ENCODE data around the gene XRCC4. TPM values are rescaled to one million over a fixed set of nuclear protein-coding genes. Genes with fewer than 3 reads are reported as not detected.

The XRCC4 gene
- total RNA-seq, 5 donors from 2014 or later (not counting 1 experiment from before 2014, with no cell fraction given): 3.5 to 5.1 (median 4.2) TPM

- Mint-ChIP-seq H3K27ac (no peak overlapping the region), H3K27me3 (no peaks in the 10 kb centered on the region), H3K4me3 (no peak overlapping the region), H3K4me1 (no peaks in the 10 kb centered on the region), H3K9me3 (no peaks in the 10 kb centered on the region), H3K36me3 (peaks cover 6% of the 10 kb centered on the region)
- Histone ChIP-seq H3K36me3 (ENCODE audit: control insufficient read depth in 2 of 2, extremely low read depth in 1 of 2, insufficient read depth in 1 of 2, low read length in 1 of 2) (no peaks in the 10 kb centered on the region), H3K9me3 (no peaks in the 10 kb centered on the region), H3K4me1 (ENCODE audit: control insufficient read depth in 1 of 2, extremely low read depth in 1 of 2, insufficient read depth in 2 of 2, low read length in 2 of 2) (no peaks in the 10 kb centered on the region), H3K27ac (ENCODE audit: low read length) (no peak overlapping the region), H3K27me3 (replicated peaks in 1 of 2; ENCODE audit: control insufficient read depth in 2 of 2, extremely low read depth in 1 of 2, insufficient read depth in 2 of 2, low read length in 1 of 2) (no peaks in the 10 kb centered on the region), H3K4me3 (ENCODE audit: control insufficient read depth in 1 of 2, extremely low read depth in 1 of 2, low read length in 1 of 2) (no peak overlapping the region)
- CTCF ChIA-PET: interaction anchor here (0.6 to 0.7 kb wide), 2 partner anchors 10 to 211 kb away, joined by 3 read pairs; no protein-coding TSS in a partner anchor
- WGBS (ENCODE audit: insufficient coverage): 40% methylated on average over 1 of the region's 2 CpGs
- ATAC-seq (replicated peaks in 1 of 4) (no peak), DNase-seq (no peak)
- POLR2A ChIA-PET: no interaction called here
Observed at GRCh38 chr5:83156001-83156400, 78.7 kb downstream of the XRCC4 start.

DNA sequence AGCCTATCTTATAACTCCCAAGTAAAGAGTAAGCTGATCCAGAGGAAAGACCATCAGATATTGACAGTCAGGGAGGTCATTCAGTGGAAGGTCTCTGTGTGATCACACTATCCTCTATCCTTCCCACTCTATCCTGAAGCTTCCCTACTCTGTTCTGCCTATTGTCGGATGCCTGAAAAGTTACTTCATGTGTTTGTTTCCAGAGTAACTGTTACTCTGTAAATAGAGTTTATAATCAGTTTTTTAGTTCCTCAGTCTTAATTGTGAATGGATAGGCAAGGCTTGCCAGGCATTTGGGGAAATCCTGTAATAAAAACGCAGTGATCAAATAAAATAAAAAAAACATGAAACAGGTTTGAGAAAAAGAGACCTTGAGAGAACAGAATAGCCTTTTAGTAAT lies 79.8 kb downstream of the XRCC4 start:
- Mint-ChIP-seq H3K4me3 (no peak overlapping the region), H3K27me3 (no peaks in the 10 kb centered on the region), H3K9me3 (no peaks in the 10 kb centered on the region), H3K36me3 (peaks cover 9% of the 10 kb centered on the region), H3K4me1 (no peaks in the 10 kb centered on the region), H3K27ac (no peak overlapping the region)
- no peaks in the 10 kb centered on the region for H3K36me3 ChIP-seq (ENCODE audit: control insufficient read depth in 2 of 2, extremely low read depth in 1 of 2, insufficient read depth in 1 of 2, low read length in 1 of 2)
- H3K9me3 ChIP-seq: no peaks in the 10 kb centered on the region
- ATAC-seq (replicated peaks in 1 of 4) (no peak), DNase-seq (no peak)
- WGBS (ENCODE audit: insufficient coverage): no CpG with 5 or more reads among the region's 2 CpGs
- no peaks in the 10 kb centered on the region for H3K27me3 ChIP-seq (replicated peaks in 1 of 2; ENCODE audit: control insufficient read depth in 2 of 2, extremely low read depth in 1 of 2, insufficient read depth in 2 of 2, low read length in 1 of 2)
- H3K27ac ChIP-seq (ENCODE audit: low read length): no peak overlapping the region
- no peaks in the 10 kb centered on the region for H3K4me1 ChIP-seq (ENCODE audit: control insufficient read depth in 1 of 2, extremely low read depth in 1 of 2, insufficient read depth in 2 of 2, low read length in 2 of 2)
- ChIA-PET POLR2A (no interaction called here), CTCF (no interaction called here)
- H3K4me3 ChIP-seq (ENCODE audit: control insufficient read depth in 1 of 2, extremely low read depth in 1 of 2, low read length in 1 of 2): no peak overlapping the region

DNA sequence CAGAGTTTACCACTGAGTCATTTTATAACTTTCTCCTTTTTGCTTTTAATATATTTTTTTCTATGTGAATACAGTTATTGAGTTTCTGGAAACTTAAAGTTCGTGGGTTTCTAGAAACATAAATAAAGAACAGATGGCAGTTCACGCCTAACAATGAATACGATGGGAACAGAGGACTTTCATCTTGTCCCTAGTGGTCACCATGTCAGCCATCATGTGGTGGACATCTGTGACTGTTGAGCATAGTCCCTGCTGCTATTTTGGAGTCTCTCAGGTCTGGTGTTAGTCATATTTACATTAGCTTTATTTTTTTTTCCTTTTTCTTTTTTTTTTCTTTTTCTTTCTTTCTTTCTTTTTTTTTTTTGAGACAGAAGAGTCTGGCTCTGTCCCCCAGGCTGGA lies 85.3 kb downstream of the XRCC4 start:
- no peaks in the 10 kb centered on the region for H3K27me3 Mint-ChIP-seq
- ChIA-PET POLR2A (no interaction called here), CTCF (interaction anchor here in 1 of 2 donors (0.6 to 0.7 kb wide), 2 partner anchors 568 to 1464 kb away, joined by 4 to 7 read pairs; no protein-coding TSS in a partner anchor)
- WGBS (ENCODE audit: insufficient coverage): no CpG with 5 or more reads among the region's 3 CpGs
- H3K27me3 ChIP-seq (replicated peaks in 1 of 2; ENCODE audit: control insufficient read depth in 2 of 2, extremely low read depth in 1 of 2, insufficient read depth in 2 of 2, low read length in 1 of 2): no peaks in the 10 kb centered on the region
- ATAC-seq (replicated peaks in 1 of 4): no peak
- H3K27ac Mint-ChIP-seq: no peak overlapping the region
- no peak for DNase-seq
- no peaks in the 10 kb centered on the region for H3K4me1 ChIP-seq (ENCODE audit: control insufficient read depth in 1 of 2, extremely low read depth in 1 of 2, insufficient read depth in 2 of 2, low read length in 2 of 2)
- no peak overlapping the region for H3K27ac ChIP-seq (ENCODE audit: low read length)
- H3K4me3 ChIP-seq (ENCODE audit: control insufficient read depth in 1 of 2, extremely low read depth in 1 of 2, low read length in 1 of 2): no peak overlapping the region
- H3K4me3 Mint-ChIP-seq: no peak overlapping the region
- H3K4me1 Mint-ChIP-seq: no peaks in the 10 kb centered on the region
- H3K9me3 ChIP-seq: no peaks in the 10 kb centered on the region
- H3K36me3 Mint-ChIP-seq: peaks cover 10% of the 10 kb centered on the region
- no peaks in the 10 kb centered on the region for H3K36me3 ChIP-seq (ENCODE audit: control insufficient read depth in 2 of 2, extremely low read depth in 1 of 2, insufficient read depth in 1 of 2, low read length in 1 of 2)
- H3K9me3 Mint-ChIP-seq: no peaks in the 10 kb centered on the region

GRCh38 chr5:83167538-83167937 lies 90.2 kb downstream of the XRCC4 start:
- H3K4me3 ChIP-seq (ENCODE audit: control insufficient read depth in 1 of 2, extremely low read depth in 1 of 2, low read length in 1 of 2): no peak overlapping the region
- Mint-ChIP-seq H3K9me3 (no peaks in the 10 kb centered on the region), H3K27ac (no peak overlapping the region), H3K4me3 (no peak overlapping the region), H3K4me1 (no peaks in the 10 kb centered on the region), H3K36me3 (peaks cover 13% of the 10 kb centered on the region), H3K27me3 (no peaks in the 10 kb centered on the region)
- ChIA-PET CTCF (no interaction called here), POLR2A (no interaction called here)
- H3K4me1 ChIP-seq (ENCODE audit: control insufficient read depth in 1 of 2, extremely low read depth in 1 of 2, insufficient read depth in 2 of 2, low read length in 2 of 2): no peaks in the 10 kb centered on the region
- H3K27me3 ChIP-seq (replicated peaks in 1 of 2; ENCODE audit: control insufficient read depth in 2 of 2, extremely low read depth in 1 of 2, insufficient read depth in 2 of 2, low read length in 1 of 2): no peaks in the 10 kb centered on the region
- no peaks in the 10 kb centered on the region for H3K9me3 ChIP-seq
- no peaks in the 10 kb centered on the region for H3K36me3 ChIP-seq (ENCODE audit: control insufficient read depth in 2 of 2, extremely low read depth in 1 of 2, insufficient read depth in 1 of 2, low read length in 1 of 2)
- DNase-seq (no peak), ATAC-seq (replicated peaks in 1 of 4) (no peak)
- no peak overlapping the region for H3K27ac ChIP-seq (ENCODE audit: low read length)

- no peak overlapping the region for H3K4me3 ChIP-seq (ENCODE audit: control insufficient read depth in 1 of 2, extremely low read depth in 1 of 2, low read length in 1 of 2)
Observed at GRCh38 chr5:83169571-83170337, 92.4 kb downstream of the XRCC4 start.

DNA sequence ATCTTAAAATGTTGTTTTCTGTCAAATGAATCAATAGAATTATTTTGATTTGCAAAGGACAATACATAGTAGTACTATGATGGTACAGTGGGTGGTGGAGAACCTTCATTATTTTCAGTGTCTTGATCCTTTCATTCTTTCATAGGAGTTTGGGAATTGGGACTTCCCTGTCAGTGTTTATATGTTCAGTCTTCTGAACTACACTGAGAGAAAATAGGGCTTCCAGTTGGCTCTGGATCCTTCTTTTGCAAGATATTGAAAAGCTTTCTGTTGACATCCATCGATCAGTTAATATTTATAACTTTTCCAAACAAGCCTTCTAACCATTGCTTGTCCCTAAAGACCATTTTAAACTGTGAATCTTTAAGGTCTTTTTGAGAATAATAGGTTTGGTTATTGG lies 94.7 kb downstream of the XRCC4 start:
- Mint-ChIP-seq H3K4me1 (no peaks in the 10 kb centered on the region), H3K9me3 (no peaks in the 10 kb centered on the region), H3K27me3 (no peaks in the 10 kb centered on the region), H3K27ac (no peak overlapping the region), H3K36me3 (peaks cover 11% of the 10 kb centered on the region), H3K4me3 (no peak overlapping the region)
- H3K27me3 ChIP-seq (replicated peaks in 1 of 2; ENCODE audit: control insufficient read depth in 2 of 2, extremely low read depth in 1 of 2, insufficient read depth in 2 of 2, low read length in 1 of 2): no peaks in the 10 kb centered on the region
- CTCF ChIA-PET: no interaction called here
- H3K4me3 ChIP-seq (ENCODE audit: control insufficient read depth in 1 of 2, extremely low read depth in 1 of 2, low read length in 1 of 2): no peak overlapping the region
- WGBS (ENCODE audit: insufficient coverage): no CpG with 5 or more reads among the region's 1 CpG
- no peaks in the 10 kb centered on the region for H3K4me1 ChIP-seq (ENCODE audit: control insufficient read depth in 1 of 2, extremely low read depth in 1 of 2, insufficient read depth in 2 of 2, low read length in 2 of 2)
- no peaks in the 10 kb centered on the region for H3K9me3 ChIP-seq
- no peak overlapping the region for H3K27ac ChIP-seq (ENCODE audit: low read length)
- H3K36me3 ChIP-seq (ENCODE audit: control insufficient read depth in 2 of 2, extremely low read depth in 1 of 2, insufficient read depth in 1 of 2, low read length in 1 of 2): no peaks in the 10 kb centered on the region
- no peak for ATAC-seq (replicated peaks in 1 of 4)
- POLR2A ChIA-PET: no interaction called here
- DNase-seq: no peak

More at GRCh38 chr5:83169571-83170337, 92.4 kb downstream of the XRCC4 start:
- H3K9me3 Mint-ChIP-seq: no peaks in the 10 kb centered on the region
- ChIA-PET POLR2A (no interaction called here), CTCF (no interaction called here)
- no peak for DNase-seq
- no peaks in the 10 kb centered on the region for H3K4me1 Mint-ChIP-seq
- H3K27me3 Mint-ChIP-seq: no peaks in the 10 kb centered on the region
- no CpG with 5 or more reads among the region's 2 CpGs for WGBS (ENCODE audit: insufficient coverage)
- H3K36me3 Mint-ChIP-seq: peaks cover 13% of the 10 kb centered on the region
- H3K9me3 ChIP-seq: no peaks in the 10 kb centered on the region
- no peak for ATAC-seq (replicated peaks in 1 of 4)
- no peak overlapping the region for H3K27ac ChIP-seq (ENCODE audit: low read length)
- no peaks in the 10 kb centered on the region for H3K27me3 ChIP-seq (replicated peaks in 1 of 2; ENCODE audit: control insufficient read depth in 2 of 2, extremely low read depth in 1 of 2, insufficient read depth in 2 of 2, low read length in 1 of 2)
- no peaks in the 10 kb centered on the region for H3K4me1 ChIP-seq (ENCODE audit: control insufficient read depth in 1 of 2, extremely low read depth in 1 of 2, insufficient read depth in 2 of 2, low read length in 2 of 2)
- no peaks in the 10 kb centered on the region for H3K36me3 ChIP-seq (ENCODE audit: control insufficient read depth in 2 of 2, extremely low read depth in 1 of 2, insufficient read depth in 1 of 2, low read length in 1 of 2)
- no peak overlapping the region for H3K27ac Mint-ChIP-seq
- H3K4me3 Mint-ChIP-seq: no peak overlapping the region

DNA sequence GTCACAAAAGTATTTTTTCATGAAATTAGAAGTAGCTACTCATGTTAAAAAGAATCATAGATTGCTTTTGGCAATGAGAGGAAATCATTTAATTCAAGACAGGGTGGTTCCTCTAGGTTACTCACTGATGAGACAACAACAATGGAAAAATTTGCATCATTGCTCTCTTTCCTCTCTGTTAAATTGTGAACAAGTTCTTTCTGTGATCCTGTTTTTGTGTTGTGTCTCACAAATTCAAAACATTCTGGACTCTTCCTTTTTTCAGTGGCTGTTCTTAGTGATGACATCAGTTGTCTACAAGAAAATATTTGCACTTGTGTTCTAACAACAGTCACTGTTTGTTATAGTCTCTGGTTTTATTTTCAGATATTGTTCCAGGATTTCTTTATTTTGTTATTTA lies 95.3 kb downstream of the XRCC4 start:
- H3K27ac Mint-ChIP-seq: no peak overlapping the region
- no peak overlapping the region for H3K27ac ChIP-seq (ENCODE audit: low read length)
- no peaks in the 10 kb centered on the region for H3K4me1 Mint-ChIP-seq
- no peaks in the 10 kb centered on the region for H3K27me3 Mint-ChIP-seq
- ATAC-seq (replicated peaks in 1 of 4): no peak
- POLR2A ChIA-PET: no interaction called here
- H3K4me3 ChIP-seq (ENCODE audit: control insufficient read depth in 1 of 2, extremely low read depth in 1 of 2, low read length in 1 of 2): no peak overlapping the region
- no peak overlapping the region for H3K4me3 Mint-ChIP-seq
- H3K9me3 ChIP-seq: no peaks in the 10 kb centered on the region
- CTCF ChIA-PET: no interaction called here
- H3K9me3 Mint-ChIP-seq: no peaks in the 10 kb centered on the region
- no peaks in the 10 kb centered on the region for H3K27me3 ChIP-seq (replicated peaks in 1 of 2; ENCODE audit: control insufficient read depth in 2 of 2, extremely low read depth in 1 of 2, insufficient read depth in 2 of 2, low read length in 1 of 2)
- no peak for DNase-seq
- H3K4me1 ChIP-seq (ENCODE audit: control insufficient read depth in 1 of 2, extremely low read depth in 1 of 2, insufficient read depth in 2 of 2, low read length in 2 of 2): no peaks in the 10 kb centered on the region
- H3K36me3 ChIP-seq (ENCODE audit: control insufficient read depth in 2 of 2, extremely low read depth in 1 of 2, insufficient read depth in 1 of 2, low read length in 1 of 2): no peaks in the 10 kb centered on the region
- peaks cover 6% of the 10 kb centered on the region for H3K36me3 Mint-ChIP-seq

Measured in T-cell (primary cell).